ENCODE data around the gene CARD11. TPM values are rescaled to one million over a fixed set of nuclear protein-coding genes. Genes with fewer than 3 reads are reported as not detected.

CARD11 gene
- total and polyA plus RNA-seq, 2 of the 4 experiments (the other 2 are of a cell fraction) = 0.18 to 0.26 TPM

DNA sequence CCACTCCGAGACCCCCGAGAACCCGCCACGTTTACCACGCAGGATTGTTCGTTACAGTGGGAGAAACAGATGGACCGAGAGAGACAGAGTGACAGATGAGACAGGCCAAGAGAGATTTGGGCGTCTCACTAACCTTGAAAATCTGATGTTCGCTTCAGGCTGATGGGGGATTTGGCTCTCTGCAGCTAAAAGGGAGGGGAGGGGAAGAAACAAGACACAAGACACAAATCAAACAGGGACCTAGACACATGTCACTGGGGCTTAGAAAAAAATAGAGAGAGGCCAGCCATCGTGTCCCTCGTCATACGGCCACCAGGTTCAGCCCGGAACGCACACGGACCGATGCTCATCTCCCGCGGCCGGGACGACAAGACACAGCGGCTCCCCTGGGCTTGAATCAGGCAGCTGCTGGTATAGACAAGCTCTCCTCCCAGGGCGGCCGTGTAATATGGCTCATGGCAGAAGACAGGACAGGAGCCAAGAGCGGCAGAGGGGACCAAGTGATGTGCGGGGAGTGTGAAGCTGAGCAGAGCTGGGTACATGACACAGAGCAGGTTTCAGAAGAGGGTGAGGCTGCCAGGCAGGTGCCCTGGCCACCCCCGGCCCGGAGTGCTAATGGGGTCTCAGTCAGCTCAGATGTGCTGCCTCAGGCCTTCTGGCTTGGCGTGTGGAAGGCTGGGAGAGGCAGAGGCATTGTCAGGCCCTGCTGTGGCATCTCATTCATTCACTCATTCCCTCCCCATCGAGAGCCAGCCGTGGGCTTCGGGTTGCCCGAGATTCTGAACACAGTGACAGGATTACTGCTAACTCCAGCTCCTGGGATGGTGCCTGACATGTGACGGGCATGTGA lies 111.0 kb downstream of the CARD11 start:
- ChIA-PET CTCF (no interaction called here), POLR2A (ENCODE audit: unreplicated experiment) (no interaction called here)
- dilution Hi-C loops (cut with HindIII; ENCODE audit: low sequenced_read_pairs, unreplicated experiment) = no loop called here
- Histone ChIP-seq H3K4me2 (ENCODE audit: low read depth, low read length) (no peak overlapping the region), H3K27ac (ENCODE audit: insufficient read depth, low read length) (no peak overlapping the region), H2BK5ac (ENCODE audit: low read depth, low read length, poor library complexity, severe bottlenecking) (no peak overlapping the region), H4K8ac (ENCODE audit: low read depth in 2 of 2, low read length in 2 of 2) (no peak overlapping the region), H2BK15ac (ENCODE audit: low read depth, low read length) (no peak overlapping the region), H3K9me1 (ENCODE audit: insufficient read depth, low read length) (no peaks in the 10 kb centered on the region), H2AK9ac (replicated peaks; ENCODE audit: low read depth, low read length, poor library complexity) (no peak overlapping the region), H2AK5ac (ENCODE audit: low read depth, low read length) (no peak overlapping the region), H2BK120ac (ENCODE audit: low read depth, low read length) (no peak overlapping the region), H3K23ac (ENCODE audit: low read depth, low read length) (no peak overlapping the region), H3K14ac (replicated peaks; ENCODE audit: low read depth, low read length) (no peak overlapping the region), H3K27me3 (ENCODE audit: control insufficient read depth, insufficient read depth, low read length) (peaks cover 8% of the 10 kb centered on the region; the same call in 1 of the 2 replicates), H3K36me3 (ENCODE audit: control insufficient read depth, insufficient read depth, low read length) (no peaks in the 10 kb centered on the region), H2AFZ (replicated peaks; ENCODE audit: low read length, poor library complexity) (no peak overlapping the region), H3K9me3 (ENCODE audit: control insufficient read depth, insufficient read depth, low read length) (no peaks in the 10 kb centered on the region), H3K18ac (ENCODE audit: low read depth, low read length) (no peak overlapping the region), H3K4ac (ENCODE audit: low read depth, low read length) (no peak overlapping the region), H4K20me1 (ENCODE audit: insufficient read depth, low read length) (no peaks in the 10 kb centered on the region), H4K91ac (ENCODE audit: insufficient read depth, low read depth, low read length) (no peak overlapping the region), H3K56ac (ENCODE audit: extremely low read depth, insufficient read depth, low read length) (no peak overlapping the region), H3K79me1 (ENCODE audit: low read depth in 1 of 2, low read length in 2 of 2) (no peaks in the 10 kb centered on the region), H2BK20ac (ENCODE audit: low read depth, low read length) (no peak overlapping the region), H3K4me1 (ENCODE audit: control insufficient read depth, insufficient read depth, low read length) (no peaks in the 10 kb centered on the region), H3K4me3 (ENCODE audit: insufficient read depth, low read depth, low read length) (no peak overlapping the region), H3K9ac (ENCODE audit: low read depth, low read length) (no peak overlapping the region), H4K5ac (ENCODE audit: low read depth, low read length) (no peak overlapping the region)
- WGBS, 2 experiments (ENCODE audit: extremely low coverage in 2 of 2, insufficient read length in 1 of 2) = 87% methylated on average over 19 of the region's 33 CpGs; no CpG with 5 or more reads in 1 of the 2 experiments
- in situ Hi-C loops (cut with MboI; ENCODE audit: low sequenced_read_pairs) = no loop called here
- TF ChIP-seq CEBPB (IDR thresholded peaks at IDR 0.05; ENCODE audit: low read depth, low read length) (no peak), MXI1 (IDR thresholded peaks at IDR 0.05; ENCODE audit: borderline replicate concordance, low read depth, low read length) (no peak), FOS (IDR thresholded peaks at IDR 0.05; ENCODE audit: low read depth, low read length) (no peak), SMC3 (IDR thresholded peaks at IDR 0.05; ENCODE audit: low read depth, low read length) (no peak), MAZ (IDR thresholded peaks at IDR 0.05; ENCODE audit: borderline replicate concordance, low read depth, low read length) (no peak), RFX5 (IDR thresholded peaks at IDR 0.05; ENCODE audit: low read depth, low read length) (no peak), NFE2L2 (IDR thresholded peaks at IDR 0.05; ENCODE audit: low read depth, low read length) (no peak), RCOR1 (IDR thresholded peaks at IDR 0.05; ENCODE audit: insufficient replicate concordance, low read length) (no peak), MAFK (IDR thresholded peaks at IDR 0.05; ENCODE audit: low read depth, low read length) (no peak), POLR2A (IDR thresholded peaks at IDR 0.05; ENCODE audit: low read depth, low read length) (no peak), CHD1 (IDR thresholded peaks at IDR 0.05; ENCODE audit: low read depth, low read length) (no peak), RAD21 (IDR thresholded peaks at IDR 0.05; ENCODE audit: low read length) (no peak), BHLHE40 (IDR thresholded peaks at IDR 0.05; ENCODE audit: low read depth, low read length) (no peak)
- TF ChIP-seq, protein P1, sequence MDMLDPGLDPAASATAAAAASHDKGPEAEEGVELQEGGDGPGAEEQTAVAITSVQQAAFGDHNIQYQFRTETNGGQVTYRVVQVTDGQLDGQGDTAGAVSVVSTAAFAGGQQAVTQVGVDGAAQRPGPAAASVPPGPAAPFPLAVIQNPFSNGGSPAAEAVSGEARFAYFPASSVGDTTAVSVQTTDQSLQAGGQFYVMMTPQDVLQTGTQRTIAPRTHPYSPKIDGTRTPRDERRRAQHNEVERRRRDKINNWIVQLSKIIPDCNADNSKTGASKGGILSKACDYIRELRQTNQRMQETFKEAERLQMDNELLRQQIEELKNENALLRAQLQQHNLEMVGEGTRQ (IDR thresholded peaks at IDR 0.05; ENCODE audit: low read depth, low read length) = no peak
- TF ChIP-seq, protein P2, sequence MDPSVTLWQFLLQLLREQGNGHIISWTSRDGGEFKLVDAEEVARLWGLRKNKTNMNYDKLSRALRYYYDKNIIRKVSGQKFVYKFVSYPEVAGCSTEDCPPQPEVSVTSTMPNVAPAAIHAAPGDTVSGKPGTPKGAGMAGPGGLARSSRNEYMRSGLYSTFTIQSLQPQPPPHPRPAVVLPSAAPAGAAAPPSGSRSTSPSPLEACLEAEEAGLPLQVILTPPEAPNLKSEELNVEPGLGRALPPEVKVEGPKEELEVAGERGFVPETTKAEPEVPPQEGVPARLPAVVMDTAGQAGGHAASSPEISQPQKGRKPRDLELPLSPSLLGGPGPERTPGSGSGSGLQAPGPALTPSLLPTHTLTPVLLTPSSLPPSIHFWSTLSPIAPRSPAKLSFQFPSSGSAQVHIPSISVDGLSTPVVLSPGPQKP (IDR thresholded peaks at IDR 0.05; ENCODE audit: borderline replicate concordance, low read depth, low read length) = no peak
- ATAC-seq (ENCODE audit: low read depth) (no peak), DNase-seq (no peak)
- intact Hi-C loops (cut with micrococcal nuclease) = no loop called here
- no TSS peak for BruUV-seq (replicated peaks)

Data from IMR-90 (cell line).